HFFc6 (cell line): ENCODE measurements around the gene RBBP6. TPM values are rescaled to one million over a fixed set of nuclear protein-coding genes. Genes with fewer than 3 reads are reported as not detected.
A peak's percentile ranks its signal among the peaks of the same experiment; 100 is the strongest.
"Not testable (repeated sequence)": the region's sequence is repeated elsewhere in the genome, so short reads cannot be mapped to it uniquely, and the experiment has no call there.

ENCODE experiments used
- DNase-seq: peaks from one replicate; pipeline ENCODE4 v3.0.0-alpha.2; 2018
- H3K27ac Mint-ChIP-seq: 2 replicates; pipeline ENCODE4 v1.8.0; 2020; ENCODE audit warnings: mild to moderate bottlenecking, mixed read lengths
- H3K27me3 Mint-ChIP-seq: 2 replicates; pipeline ENCODE4 v1.8.0; 2021; ENCODE audit warnings: mild to moderate bottlenecking, moderate library complexity, mixed read lengths; ENCODE audit not compliant: insufficient read depth
- H3K36me3 Mint-ChIP-seq: 2 replicates; pipeline ENCODE4 v1.8.0; 2021; ENCODE audit warnings: low read depth, mixed read lengths
- H3K4me1 Mint-ChIP-seq: 2 replicates; pipeline ENCODE4 v1.8.0; 2020; ENCODE audit warnings: low read depth, mixed read lengths
- H3K4me3 Mint-ChIP-seq: 2 replicates; pipeline ENCODE4 v1.8.0; 2020; ENCODE audit warnings: mild to moderate bottlenecking, moderate library complexity, mixed read lengths
- H3K9me3 Mint-ChIP-seq: 2 replicates; pipeline ENCODE4 v1.8.0; 2020; ENCODE audit warnings: mild to moderate bottlenecking, mixed read lengths
- total RNA-seq, 6 experiments: library from RNA; stranded (reverse); fragmentation: NEBNext Ultra II Directional; extraction: Animal tissue kit (Norgen Biotek cat#: 25700); gene quantifications; 2 replicates in 1 of 6; 3 replicates in 5 of 6; pipeline ENCODE4 v1.2.3, GENCODE V29; 2021
- TF ChIP-seq, protein P1 (sequence below): fragments of 200-600 bp; sonication (generic); IDR thresholded peaks from 2 replicates; pipeline ENCODE4 v1.5.0; 2021; ENCODE audit warnings: antibody characterized with exemption, mild to moderate bottlenecking

Gene RBBP6
- total RNA-seq, 6 experiments from 2014 or later, result 25.5 to 31.1 (median 29.4) TPM

DNA sequence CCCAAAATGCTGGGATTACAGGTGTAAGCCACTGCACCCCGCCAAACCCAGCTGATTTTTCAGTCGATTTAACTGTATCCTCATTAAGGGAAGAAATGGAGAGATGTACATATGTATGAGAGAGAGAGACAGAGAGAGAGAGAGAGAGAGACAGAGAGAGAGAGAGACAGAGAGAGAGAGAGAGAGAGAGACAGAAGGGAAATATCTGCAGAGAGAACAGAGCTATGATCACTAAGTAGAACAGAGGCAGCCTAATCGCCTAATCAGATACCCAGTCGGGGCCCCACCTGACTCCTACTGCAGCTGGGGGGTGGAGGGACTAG lies 70.0 kb downstream of the RBBP6 start:
- no peak overlapping the region for H3K27ac Mint-ChIP-seq
- peaks cover 13% of the 10 kb centered on the region for H3K4me1 Mint-ChIP-seq

DNA sequence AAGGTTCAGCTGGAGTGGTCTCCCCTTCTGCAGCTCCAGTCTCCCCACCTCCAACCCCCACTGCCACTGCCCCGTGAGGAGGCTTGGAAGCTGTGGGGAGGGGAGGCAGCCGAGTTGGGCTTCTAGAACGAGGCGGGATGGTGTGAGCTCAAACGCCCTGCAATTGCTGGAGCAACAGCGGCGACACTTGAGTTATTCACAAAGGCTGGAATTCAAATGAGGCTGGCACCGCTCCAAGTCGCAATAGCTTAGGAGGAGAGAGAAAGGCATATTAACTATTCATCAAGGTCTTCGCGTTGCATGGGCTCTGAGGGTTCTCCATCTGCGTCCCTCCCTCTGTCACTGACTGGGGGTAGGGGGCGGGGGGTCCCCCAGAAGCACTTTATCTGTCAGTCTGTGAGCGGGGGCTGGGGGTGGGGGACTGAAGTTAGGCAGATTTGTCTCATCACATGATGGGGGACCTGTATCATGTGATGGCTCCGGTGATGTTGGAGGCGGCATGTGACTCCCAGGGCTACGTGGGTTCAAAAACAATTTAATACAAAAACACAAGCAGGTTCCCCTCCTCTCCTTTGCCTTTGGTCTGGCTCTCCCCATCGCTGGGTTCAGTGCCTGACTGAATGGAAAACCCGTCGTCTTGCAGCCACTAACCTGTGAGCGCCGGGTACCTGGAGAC lies 70.5 kb downstream of the RBBP6 start:
- H3K9me3 Mint-ChIP-seq, result no peaks in the 10 kb centered on the region; the same call in 1 of the 2 replicates
- H3K27ac Mint-ChIP-seq, result no peak overlapping the region
- peak; percentile 2 for DNase-seq
- TF ChIP-seq, protein P1, sequence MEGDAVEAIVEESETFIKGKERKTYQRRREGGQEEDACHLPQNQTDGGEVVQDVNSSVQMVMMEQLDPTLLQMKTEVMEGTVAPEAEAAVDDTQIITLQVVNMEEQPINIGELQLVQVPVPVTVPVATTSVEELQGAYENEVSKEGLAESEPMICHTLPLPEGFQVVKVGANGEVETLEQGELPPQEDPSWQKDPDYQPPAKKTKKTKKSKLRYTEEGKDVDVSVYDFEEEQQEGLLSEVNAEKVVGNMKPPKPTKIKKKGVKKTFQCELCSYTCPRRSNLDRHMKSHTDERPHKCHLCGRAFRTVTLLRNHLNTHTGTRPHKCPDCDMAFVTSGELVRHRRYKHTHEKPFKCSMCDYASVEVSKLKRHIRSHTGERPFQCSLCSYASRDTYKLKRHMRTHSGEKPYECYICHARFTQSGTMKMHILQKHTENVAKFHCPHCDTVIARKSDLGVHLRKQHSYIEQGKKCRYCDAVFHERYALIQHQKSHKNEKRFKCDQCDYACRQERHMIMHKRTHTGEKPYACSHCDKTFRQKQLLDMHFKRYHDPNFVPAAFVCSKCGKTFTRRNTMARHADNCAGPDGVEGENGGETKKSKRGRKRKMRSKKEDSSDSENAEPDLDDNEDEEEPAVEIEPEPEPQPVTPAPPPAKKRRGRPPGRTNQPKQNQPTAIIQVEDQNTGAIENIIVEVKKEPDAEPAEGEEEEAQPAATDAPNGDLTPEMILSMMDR, result no peak
- peak overlapping the region; percentile 35 for H3K4me3 Mint-ChIP-seq
- peaks cover 13% of the 10 kb centered on the region for H3K4me1 Mint-ChIP-seq
- no peaks in the 10 kb centered on the region for H3K36me3 Mint-ChIP-seq
- peaks cover 47% of the 10 kb centered on the region for H3K27me3 Mint-ChIP-seq

More for the DNA sequence above, 70.0 kb downstream of the RBBP6 start:
- H3K27me3 Mint-ChIP-seq, result peaks cover 46% of the 10 kb centered on the region
- DNase-seq, result no peak
- H3K4me3 Mint-ChIP-seq, result peak overlapping the region; percentile 35
- H3K36me3 Mint-ChIP-seq, result peaks cover 2% of the 10 kb centered on the region; the same call in 1 of the 2 replicates
- peaks cover 5% of the 10 kb centered on the region for H3K9me3 Mint-ChIP-seq
- TF ChIP-seq, protein P1, result no peak

- peaks cover 13% of the 10 kb centered on the region for H3K4me1 Mint-ChIP-seq
- peak overlapping the region; percentile 35 for H3K4me3 Mint-ChIP-seq
- H3K27me3 Mint-ChIP-seq, result peaks cover 50% of the 10 kb centered on the region
- no peak overlapping the region for H3K27ac Mint-ChIP-seq
- DNase-seq, result no peak
- no peaks in the 10 kb centered on the region for H3K9me3 Mint-ChIP-seq
- H3K36me3 Mint-ChIP-seq, result no peaks in the 10 kb centered on the region
- TF ChIP-seq, protein P1, result no peak
Observed at GRCh38 chr16:24610416-24610755, 71.0 kb downstream of the RBBP6 start.

- H3K4me3 Mint-ChIP-seq, result no peak overlapping the region
- no peaks in the 10 kb centered on the region for H3K36me3 Mint-ChIP-seq
- no peak overlapping the region for H3K27ac Mint-ChIP-seq
- no peak for DNase-seq
- peaks cover 50% of the 10 kb centered on the region for H3K27me3 Mint-ChIP-seq
- TF ChIP-seq, protein P1, result no peak
- H3K9me3 Mint-ChIP-seq, result no peaks in the 10 kb centered on the region
- peaks cover 13% of the 10 kb centered on the region for H3K4me1 Mint-ChIP-seq
Observed at GRCh38 chr16:24611310-24611709, 71.9 kb downstream of the RBBP6 start.

DNA sequence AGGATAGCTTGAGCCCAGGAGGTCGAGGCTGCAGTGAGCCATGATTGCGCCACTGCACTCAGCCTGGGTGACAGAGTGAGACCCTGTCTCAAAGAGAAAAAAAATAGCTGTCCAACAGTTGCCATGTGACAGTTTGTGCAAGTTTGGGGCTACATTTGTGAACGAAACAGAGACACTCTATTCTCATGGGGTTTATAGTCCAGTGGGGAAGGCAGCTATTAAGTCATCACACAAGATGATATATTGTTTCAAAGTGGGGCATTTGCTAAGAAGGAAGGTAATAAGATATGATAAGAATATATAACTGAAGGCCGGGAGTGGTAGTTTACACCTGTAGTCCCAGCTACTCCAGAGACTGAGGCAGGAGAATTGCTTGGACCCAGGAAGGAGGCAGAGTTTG lies 73.3 kb downstream of the RBBP6 start:
- TF ChIP-seq, protein P1, result no peak
- no peak overlapping the region for H3K27ac Mint-ChIP-seq
- no peaks in the 10 kb centered on the region for H3K36me3 Mint-ChIP-seq
- H3K4me3 Mint-ChIP-seq, result no peak overlapping the region
- H3K4me1 Mint-ChIP-seq, result peaks cover 13% of the 10 kb centered on the region
- H3K9me3 Mint-ChIP-seq, result no peaks in the 10 kb centered on the region
- H3K27me3 Mint-ChIP-seq, result peaks cover 44% of the 10 kb centered on the region
- DNase-seq, result no peak

GRCh38 chr16:24613267-24613666 lies 73.9 kb downstream of the RBBP6 start:
- H3K36me3 Mint-ChIP-seq, DNase-seq, H3K9me3 Mint-ChIP-seq, H3K27ac Mint-ChIP-seq, H3K4me3 Mint-ChIP-seq: not testable (repeated sequence)
- peaks cover 13% of the 10 kb centered on the region for H3K4me1 Mint-ChIP-seq
- H3K27me3 Mint-ChIP-seq, result peaks cover 39% of the 10 kb centered on the region
